ENCODE results near the gene ADAM17. TPM values are rescaled to one million over a fixed set of nuclear protein-coding genes. Genes with fewer than 3 reads are reported as not detected.

Gene ADAM17
- total RNA-seq, 1 donor: 59.2 TPM

DNA sequence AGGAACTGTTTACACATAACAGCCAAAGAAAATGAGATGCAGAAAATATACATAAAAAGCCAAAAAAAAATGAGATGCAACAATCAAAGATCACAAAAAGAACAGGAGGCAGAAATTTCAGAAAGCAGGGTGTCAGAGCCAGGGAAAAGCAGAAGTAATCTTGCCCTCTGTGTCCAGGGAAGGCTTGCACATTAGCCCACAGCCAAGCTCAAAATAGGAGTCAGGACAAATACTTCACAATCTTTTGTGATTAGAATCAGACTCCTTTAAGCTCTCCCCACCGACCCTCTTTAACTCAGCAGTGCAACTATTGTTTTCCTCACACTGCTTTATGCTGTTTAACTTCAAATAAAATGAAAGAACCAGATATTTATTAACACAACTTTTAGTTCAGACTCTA lies 46.7 kb downstream of the ADAM17 start:
- H3K4me3 ChIP-seq (ENCODE audit: low read depth, low read length): no peak overlapping the region
- TF ChIP-seq, protein P1, sequence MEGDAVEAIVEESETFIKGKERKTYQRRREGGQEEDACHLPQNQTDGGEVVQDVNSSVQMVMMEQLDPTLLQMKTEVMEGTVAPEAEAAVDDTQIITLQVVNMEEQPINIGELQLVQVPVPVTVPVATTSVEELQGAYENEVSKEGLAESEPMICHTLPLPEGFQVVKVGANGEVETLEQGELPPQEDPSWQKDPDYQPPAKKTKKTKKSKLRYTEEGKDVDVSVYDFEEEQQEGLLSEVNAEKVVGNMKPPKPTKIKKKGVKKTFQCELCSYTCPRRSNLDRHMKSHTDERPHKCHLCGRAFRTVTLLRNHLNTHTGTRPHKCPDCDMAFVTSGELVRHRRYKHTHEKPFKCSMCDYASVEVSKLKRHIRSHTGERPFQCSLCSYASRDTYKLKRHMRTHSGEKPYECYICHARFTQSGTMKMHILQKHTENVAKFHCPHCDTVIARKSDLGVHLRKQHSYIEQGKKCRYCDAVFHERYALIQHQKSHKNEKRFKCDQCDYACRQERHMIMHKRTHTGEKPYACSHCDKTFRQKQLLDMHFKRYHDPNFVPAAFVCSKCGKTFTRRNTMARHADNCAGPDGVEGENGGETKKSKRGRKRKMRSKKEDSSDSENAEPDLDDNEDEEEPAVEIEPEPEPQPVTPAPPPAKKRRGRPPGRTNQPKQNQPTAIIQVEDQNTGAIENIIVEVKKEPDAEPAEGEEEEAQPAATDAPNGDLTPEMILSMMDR (IDR thresholded peaks at IDR 0.05; ENCODE audit: insufficient read depth, low read depth, low read length): no peak
- DNase-seq (ENCODE audit: low read depth): no peak

DNA sequence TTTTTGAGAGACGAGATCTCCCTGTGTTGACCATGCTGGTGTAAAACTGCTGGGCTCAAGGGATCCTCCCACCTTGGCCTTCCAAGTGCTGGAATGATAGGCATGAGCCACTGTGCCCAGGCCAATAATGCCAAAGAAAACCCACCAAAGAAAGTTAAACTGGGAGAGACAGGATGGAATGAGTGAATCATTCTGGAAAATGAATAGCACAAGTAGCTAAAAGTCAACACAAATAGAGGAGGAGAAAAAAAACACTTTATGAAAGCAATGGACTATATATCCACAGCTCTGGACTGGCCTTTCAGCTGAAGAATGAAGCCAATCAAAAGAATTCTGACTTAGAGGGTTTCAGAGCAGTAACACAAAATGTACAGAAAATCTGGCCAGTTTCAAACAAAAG lies 57.4 kb downstream of the ADAM17 start:
- no peak overlapping the region for H3K4me3 ChIP-seq (ENCODE audit: low read depth, low read length)
- no peak for DNase-seq (ENCODE audit: low read depth)
- TF ChIP-seq, protein P1 (IDR thresholded peaks at IDR 0.05; ENCODE audit: insufficient read depth, low read depth, low read length): no peak

- TF ChIP-seq, protein P1 (IDR thresholded peaks at IDR 0.05; ENCODE audit: insufficient read depth, low read depth, low read length): no peak
- no peak for DNase-seq (ENCODE audit: low read depth)
- H3K4me3 ChIP-seq (ENCODE audit: low read depth, low read length): no peak overlapping the region
These were observed 58.6 kb downstream of the ADAM17 start for GRCh38 chr2:9497017-9497416.

DNA sequence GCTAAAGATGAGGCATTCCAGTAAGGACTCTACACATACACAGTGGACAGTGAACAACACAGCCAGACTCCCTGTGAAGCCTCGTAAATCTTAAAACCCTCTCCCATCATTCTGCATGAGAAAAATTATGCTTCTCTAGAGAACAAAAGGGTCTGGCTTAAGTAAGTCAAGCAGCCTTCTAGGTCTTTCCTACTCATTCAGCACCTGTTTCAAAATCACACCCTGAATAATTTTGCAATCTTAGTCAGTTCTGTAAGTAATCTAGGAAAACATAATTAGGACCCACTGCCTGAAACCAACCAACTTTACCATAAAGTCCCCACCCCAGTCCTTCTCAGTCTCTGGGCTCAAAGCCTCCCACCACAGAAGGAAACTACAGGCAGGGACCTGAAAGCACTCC lies 61.5 kb downstream of the ADAM17 start:
- TF ChIP-seq, protein P1 (IDR thresholded peaks at IDR 0.05; ENCODE audit: insufficient read depth, low read depth, low read length): no peak
- H3K4me3 ChIP-seq (ENCODE audit: low read depth, low read length): no peak overlapping the region
- DNase-seq (ENCODE audit: low read depth): no peak

DNA sequence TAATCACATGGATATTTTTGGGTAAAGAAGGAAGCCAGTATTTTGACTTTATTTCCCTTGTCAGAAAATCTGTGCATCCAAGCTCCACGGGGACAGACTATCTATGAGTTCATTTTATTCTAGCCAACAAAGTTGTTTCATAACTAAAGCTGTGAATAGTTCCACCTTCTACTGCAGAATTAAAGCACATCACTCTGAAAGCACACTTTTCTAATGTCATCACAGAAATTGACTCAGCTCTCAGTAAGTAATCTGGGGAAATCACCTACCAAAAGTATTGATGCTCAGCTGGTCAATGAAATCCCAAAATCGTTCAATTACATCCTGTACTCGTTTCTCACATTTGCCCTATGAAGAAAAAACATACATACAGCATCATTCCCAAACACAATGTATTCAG lies 62.2 kb downstream of the ADAM17 start:
- H3K4me3 ChIP-seq (ENCODE audit: low read depth, low read length): no peak overlapping the region
- DNase-seq (ENCODE audit: low read depth): no peak
- TF ChIP-seq, protein P1 (IDR thresholded peaks at IDR 0.05; ENCODE audit: insufficient read depth, low read depth, low read length): no peak

- H3K4me3 ChIP-seq (ENCODE audit: low read depth, low read length): no peak overlapping the region
- TF ChIP-seq, protein P1 (IDR thresholded peaks at IDR 0.05; ENCODE audit: insufficient read depth, low read depth, low read length): no peak
- no peak for DNase-seq (ENCODE audit: low read depth)
These were observed 62.7 kb downstream of the ADAM17 start for GRCh38 chr2:9492927-9493326.

DNA sequence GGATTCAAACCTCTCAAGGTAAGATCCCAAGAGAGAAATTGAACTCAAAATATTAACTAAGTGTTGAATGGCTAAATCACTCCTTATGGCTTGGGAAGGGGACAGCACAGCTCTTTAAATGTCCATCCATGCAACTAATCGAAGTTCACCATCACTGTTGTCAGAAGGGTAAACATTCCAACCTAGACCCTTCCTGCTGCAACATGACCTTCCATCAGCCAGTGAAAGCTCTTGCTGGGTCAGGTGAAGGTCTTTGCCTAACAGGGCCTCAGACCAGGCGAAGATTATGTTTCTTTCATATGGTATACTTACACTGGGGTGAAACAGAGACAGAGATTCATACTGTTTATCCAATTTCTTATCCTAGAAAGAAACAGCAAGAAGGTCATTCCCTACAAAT lies 64.8 kb downstream of the ADAM17 start:
- H3K4me3 ChIP-seq (ENCODE audit: low read depth, low read length): no peak overlapping the region
- TF ChIP-seq, protein P1 (IDR thresholded peaks at IDR 0.05; ENCODE audit: insufficient read depth, low read depth, low read length): no peak
- no peak for DNase-seq (ENCODE audit: low read depth)
